Measurements from ENCODE around the gene TP53TG5.

The TP53TG5 gene

DNA sequence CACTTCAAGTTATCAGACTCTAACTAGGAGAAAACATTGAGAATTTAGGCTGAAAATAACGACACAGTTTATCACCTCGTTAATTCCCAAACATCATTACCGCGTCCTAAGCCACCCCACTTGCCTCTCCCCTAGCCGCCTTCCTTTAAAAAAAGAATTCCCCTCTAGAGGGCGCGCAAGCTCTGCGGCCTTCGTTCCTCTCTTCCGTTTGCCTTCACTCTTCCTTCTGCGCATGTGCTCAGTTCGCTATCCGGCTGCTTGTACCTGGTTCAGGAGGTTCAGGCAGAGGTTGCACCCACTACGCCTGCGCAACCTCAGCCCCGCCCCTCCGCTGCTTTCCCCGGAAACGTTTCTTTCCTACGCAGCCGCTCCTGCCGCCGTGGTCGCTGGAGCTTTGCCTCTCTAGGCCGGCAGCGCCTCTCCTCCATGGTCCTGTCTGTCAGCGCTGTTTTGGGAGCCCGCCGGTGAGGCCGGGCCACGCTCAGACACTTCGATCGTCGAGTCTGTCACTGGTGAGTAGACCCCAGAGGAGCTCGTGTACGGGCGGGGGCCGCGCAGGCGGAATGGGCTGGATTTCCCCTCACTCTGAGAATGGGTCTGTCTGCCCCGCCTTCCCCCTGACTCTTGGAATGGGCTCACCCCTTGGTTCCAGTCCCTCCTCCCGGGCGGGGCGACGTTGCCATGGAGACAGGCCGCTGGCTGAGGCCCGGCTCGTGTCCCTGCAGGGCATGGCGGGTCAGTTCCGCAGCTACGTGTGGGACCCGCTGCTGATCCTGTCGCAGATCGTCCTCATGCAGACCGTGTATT is 15.1 kb downstream of the TP53TG5 start, which contains the start of gene SYS1:
SYS1 (plus strand) TSS at position 353 of the 807 bp plus-strand sequence; CDS start at position 729, 376 bp downstream.
- peak within 1 kb of the TSS; percentile 86 for H3K4me3 ChIP-seq (ENCODE audit: control insufficient read depth, low read depth, low read length)
- TF ChIP-seq, protein P1, sequence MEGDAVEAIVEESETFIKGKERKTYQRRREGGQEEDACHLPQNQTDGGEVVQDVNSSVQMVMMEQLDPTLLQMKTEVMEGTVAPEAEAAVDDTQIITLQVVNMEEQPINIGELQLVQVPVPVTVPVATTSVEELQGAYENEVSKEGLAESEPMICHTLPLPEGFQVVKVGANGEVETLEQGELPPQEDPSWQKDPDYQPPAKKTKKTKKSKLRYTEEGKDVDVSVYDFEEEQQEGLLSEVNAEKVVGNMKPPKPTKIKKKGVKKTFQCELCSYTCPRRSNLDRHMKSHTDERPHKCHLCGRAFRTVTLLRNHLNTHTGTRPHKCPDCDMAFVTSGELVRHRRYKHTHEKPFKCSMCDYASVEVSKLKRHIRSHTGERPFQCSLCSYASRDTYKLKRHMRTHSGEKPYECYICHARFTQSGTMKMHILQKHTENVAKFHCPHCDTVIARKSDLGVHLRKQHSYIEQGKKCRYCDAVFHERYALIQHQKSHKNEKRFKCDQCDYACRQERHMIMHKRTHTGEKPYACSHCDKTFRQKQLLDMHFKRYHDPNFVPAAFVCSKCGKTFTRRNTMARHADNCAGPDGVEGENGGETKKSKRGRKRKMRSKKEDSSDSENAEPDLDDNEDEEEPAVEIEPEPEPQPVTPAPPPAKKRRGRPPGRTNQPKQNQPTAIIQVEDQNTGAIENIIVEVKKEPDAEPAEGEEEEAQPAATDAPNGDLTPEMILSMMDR (conservative IDR thresholded peaks at IDR 0.05; ENCODE audit: control insufficient read depth, insufficient read depth, low read depth, low read length): peak; percentile 81
- DNase-seq (ENCODE audit: low read depth): peak; percentile 97

DNA sequence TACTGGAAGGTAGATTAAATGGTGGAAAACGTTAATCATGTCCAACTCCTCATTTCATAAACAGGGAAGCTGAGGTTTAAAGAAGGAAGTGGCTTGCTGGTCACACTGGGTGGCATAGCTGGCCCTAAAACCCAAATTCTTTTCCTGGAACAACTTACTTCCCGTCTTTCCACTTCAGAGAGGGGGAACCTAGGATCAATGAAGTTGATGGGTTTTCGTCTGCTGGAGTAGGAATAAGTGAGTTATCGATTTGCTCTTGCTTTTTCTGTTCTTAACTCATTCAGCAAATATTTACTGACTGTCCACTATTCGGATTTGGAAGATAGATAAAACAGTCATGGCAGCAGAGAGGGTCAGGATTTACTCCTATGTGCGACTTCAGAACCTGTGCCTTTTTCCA is 16.3 kb downstream of the TP53TG5 start:
- TF ChIP-seq, protein P1 (conservative IDR thresholded peaks at IDR 0.05; ENCODE audit: control insufficient read depth, insufficient read depth, low read depth, low read length): no peak
- no peak for DNase-seq (ENCODE audit: low read depth)
- no peak overlapping the region for H3K4me3 ChIP-seq (ENCODE audit: control insufficient read depth, low read depth, low read length)

DNA sequence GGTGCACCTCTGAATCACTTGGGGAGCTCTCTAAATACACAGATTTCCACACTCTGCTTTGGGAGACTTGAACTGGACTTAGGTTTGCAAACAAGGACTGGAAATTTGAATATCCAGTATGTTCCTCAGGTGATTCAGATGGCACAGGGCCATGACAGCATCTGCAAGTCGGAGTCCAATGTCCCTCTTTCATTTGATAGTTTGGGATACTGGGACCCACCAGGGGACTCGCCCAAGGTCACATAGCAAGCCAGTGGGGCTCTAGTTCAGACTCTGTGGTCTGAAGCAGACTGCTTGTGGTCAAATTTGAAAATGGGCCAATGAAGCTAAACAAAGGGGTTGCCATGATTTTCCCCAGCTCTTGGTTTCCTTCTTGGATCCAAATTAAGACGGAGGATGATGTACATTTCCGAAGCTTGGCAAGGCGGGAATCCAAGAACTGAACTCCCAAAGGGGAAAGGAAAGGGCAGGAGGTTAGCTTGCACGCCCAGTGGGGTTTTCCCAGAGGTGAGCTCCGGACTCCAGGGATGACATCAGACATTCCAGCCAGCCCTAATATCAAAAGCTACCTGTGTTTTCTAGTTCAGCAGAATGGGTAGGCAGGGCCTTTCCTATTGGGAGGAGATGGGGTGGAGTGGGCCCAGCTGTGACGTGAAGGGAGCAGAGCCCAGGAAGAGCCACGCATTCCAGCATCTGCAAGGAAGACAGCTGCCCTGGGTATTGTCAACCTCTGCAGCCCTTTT is 18.5 kb downstream of the TP53TG5 start:
- no peak overlapping the region for H3K4me3 ChIP-seq (ENCODE audit: control insufficient read depth, low read depth, low read length)
- TF ChIP-seq, protein P1 (conservative IDR thresholded peaks at IDR 0.05; ENCODE audit: control insufficient read depth, insufficient read depth, low read depth, low read length): no peak
- DNase-seq (ENCODE audit: low read depth): peak; percentile 72

DNA sequence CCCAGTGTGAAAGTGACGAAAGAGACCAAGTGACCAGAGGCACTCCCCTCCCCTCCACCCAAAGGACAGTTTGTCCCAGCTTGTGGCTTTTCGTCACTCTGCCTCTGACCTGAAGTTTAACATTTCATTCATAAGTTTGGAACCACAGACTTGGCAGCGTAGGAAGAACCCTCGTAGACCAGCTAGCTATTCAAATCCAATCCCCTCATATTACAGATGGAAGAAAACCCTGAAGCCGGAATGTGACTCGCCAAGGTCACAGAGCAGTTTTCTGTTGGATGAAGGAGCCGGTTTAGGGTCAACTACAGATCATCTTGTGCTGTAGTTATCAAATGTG is 19.1 kb downstream of the TP53TG5 start:
- peak; percentile 81 for DNase-seq (ENCODE audit: low read depth)
- no peak overlapping the region for H3K4me3 ChIP-seq (ENCODE audit: control insufficient read depth, low read depth, low read length)
- TF ChIP-seq, protein P1 (conservative IDR thresholded peaks at IDR 0.05; ENCODE audit: control insufficient read depth, insufficient read depth, low read depth, low read length): no peak

DNA sequence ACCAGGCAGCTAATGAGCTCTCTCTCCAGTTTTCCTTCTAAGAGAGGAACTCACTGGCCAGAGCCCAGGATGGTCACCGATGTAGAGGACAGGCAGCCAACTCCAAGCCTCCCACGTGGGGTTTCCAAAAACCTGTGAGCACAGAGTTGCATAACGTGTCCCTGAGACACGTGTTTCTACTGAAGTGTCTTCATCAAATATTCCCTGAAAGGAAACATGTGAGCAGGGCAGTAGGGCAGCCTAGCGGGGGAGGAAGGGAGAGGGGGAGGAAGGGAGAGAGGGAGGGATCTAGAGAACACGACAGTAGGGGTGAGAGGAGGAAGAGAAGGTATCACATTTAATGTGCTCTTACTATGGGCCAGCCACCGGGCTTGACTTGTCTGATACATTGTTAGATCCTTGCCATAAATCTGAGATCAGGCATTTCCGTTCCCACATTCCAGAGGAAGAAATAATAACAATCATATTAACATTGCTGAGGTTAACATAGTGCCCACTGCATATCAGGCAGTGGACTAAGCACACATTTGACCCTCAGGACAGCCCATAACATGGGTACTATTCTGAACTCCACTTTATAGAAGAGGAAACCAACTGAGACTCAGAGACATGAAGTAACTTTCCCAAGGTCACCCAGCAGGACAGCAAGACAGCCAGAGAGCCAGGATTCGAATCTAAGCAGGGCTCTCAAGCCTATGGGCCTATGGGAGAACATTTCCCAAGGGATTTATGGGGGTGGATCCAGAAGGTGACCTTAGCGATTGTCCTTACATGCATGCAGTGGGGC is 19.6 kb downstream of the TP53TG5 start:
- H3K4me3 ChIP-seq (ENCODE audit: control insufficient read depth, low read depth, low read length): no peak overlapping the region
- TF ChIP-seq, protein P1 (conservative IDR thresholded peaks at IDR 0.05; ENCODE audit: control insufficient read depth, insufficient read depth, low read depth, low read length): no peak
- peak; percentile 91 for DNase-seq (ENCODE audit: low read depth)

Measured in fibroblast of mammary gland (primary cell).